Astrocyte of the spinal cord (primary cell): Measurements from ENCODE around the gene CES2.

Experiments used
- DNase-seq: peaks from one replicate; pipeline ENCODE4 v3.0.0; 2011; ENCODE audit warnings: low read depth, low spot score
- H3K4me3 ChIP-seq: 2 replicates; pipeline ENCODE4 v1.5.1; 2011; ENCODE audit warnings: low read depth, mild to moderate bottlenecking, low read length, moderate library complexity
- CTCF ChIP-seq: IDR thresholded peaks from 2 replicates; pipeline ENCODE4 v1.5.1; 2012; ENCODE audit warnings: low read depth, mild to moderate bottlenecking, low read length, inconsistent platforms
- in situ Hi-C: cut with HindIII; loops from 2 replicates; pipeline ENCODE4 v1.10.0; 2017; ENCODE audit warnings: low sequenced_read_pairs

Gene CES2

GRCh38 chr16:66936462-66936861, 1.1 kb downstream of the CES2 start:
- no peak overlapping the region for H3K4me3 ChIP-seq
- in situ Hi-C loops = no loop called here
- no peak for DNase-seq
- no peak for TF ChIP-seq CTCF

- in situ Hi-C loops = no loop called here
- no peak overlapping the region for H3K4me3 ChIP-seq
- TF ChIP-seq CTCF = no peak
- DNase-seq = no peak
These were observed 1.7 kb downstream of the CES2 start for GRCh38 chr16:66936889-66937554.

DNA sequence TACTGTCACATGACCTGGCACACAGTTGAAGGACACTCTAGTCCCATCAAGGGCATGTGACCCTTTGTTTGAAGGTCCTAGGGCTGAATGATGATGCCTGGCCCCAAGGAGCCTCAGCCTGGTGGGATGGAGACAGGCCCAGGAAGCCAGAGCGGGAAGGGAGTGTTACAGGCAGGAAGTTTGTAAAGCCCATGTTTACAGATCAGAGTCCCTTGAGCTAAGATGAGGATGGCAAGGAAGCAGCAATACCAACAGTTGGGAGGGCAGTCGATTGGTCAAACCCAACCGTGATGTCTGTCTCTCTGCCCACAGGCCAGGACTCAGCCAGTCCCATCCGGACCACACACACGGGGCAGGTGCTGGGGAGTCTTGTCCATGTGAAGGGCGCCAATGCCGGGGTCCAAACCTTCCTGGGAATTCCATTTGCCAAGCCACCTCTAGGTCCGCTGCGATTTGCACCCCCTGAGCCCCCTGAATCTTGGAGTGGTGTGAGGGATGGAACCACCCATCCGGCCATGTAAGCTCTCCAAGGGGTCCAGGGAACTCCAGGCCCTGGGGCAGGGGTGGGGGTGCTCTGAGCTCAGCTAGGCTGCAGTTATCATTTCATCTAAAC, 2.5 kb downstream of the CES2 start:
- H3K4me3 ChIP-seq = no peak overlapping the region
- in situ Hi-C loops = no loop called here
- no peak for DNase-seq
- no peak for TF ChIP-seq CTCF

DNA sequence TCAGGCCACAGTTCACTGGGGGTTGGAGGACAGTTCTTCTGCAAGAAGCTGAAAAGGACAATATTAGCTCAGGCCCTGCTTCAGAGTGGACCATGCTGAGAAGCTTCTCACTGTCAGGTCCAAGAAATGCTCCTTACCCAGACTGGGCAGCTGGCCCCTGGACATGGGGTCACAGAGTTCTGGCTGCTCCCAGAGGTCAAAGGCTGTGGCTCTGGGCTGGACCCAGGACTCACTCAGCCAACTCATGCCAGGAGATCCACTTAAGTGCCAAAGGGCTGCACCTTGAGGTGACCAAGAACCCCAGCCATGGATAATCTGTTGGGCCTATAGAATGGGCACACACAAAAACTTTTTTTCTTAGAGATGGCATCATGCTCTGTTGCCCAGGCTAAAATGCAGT, 4.0 kb downstream of the CES2 start:
- no peak for TF ChIP-seq CTCF
- in situ Hi-C loops = no loop called here
- H3K4me3 ChIP-seq = no peak overlapping the region
- DNase-seq = no peak

DNA sequence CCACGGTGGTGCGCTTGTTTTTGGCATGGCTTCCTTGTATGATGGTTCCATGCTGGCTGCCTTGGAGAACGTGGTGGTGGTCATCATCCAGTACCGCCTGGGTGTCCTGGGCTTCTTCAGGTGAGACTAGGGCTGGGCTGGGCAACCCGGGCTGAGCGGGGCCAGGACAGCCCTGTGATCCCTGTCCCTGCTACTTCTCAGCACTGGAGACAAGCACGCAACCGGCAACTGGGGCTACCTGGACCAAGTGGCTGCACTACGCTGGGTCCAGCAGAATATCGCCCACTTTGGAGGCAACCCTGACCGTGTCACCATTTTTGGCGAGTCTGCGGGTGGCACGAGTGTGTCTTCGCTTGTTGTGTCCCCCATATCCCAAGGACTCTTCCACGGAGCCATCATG, 4.9 kb downstream of the CES2 start:
- no peak overlapping the region for H3K4me3 ChIP-seq
- DNase-seq = no peak
- TF ChIP-seq CTCF = no peak
- in situ Hi-C loops = no loop called here

GRCh38 chr16:66942981-66943380, 7.7 kb downstream of the CES2 start:
- H3K4me3 ChIP-seq = no peak overlapping the region
- in situ Hi-C loops = no loop called here
- DNase-seq = no peak
- no peak for TF ChIP-seq CTCF
